Astrocyte of the spinal cord (primary cell): ENCODE data around the gene GRPEL2.

Experiments used
- DNase-seq: peaks from one replicate; pipeline ENCODE4 v3.0.0; 2011; ENCODE audit warnings: low read depth, low spot score
- H3K4me3 ChIP-seq: 2 replicates; pipeline ENCODE4 v1.5.1; 2011; ENCODE audit warnings: low read depth, mild to moderate bottlenecking, low read length, moderate library complexity
- CTCF ChIP-seq: IDR thresholded peaks from 2 replicates; pipeline ENCODE4 v1.5.1; 2012; ENCODE audit warnings: low read depth, mild to moderate bottlenecking, low read length, inconsistent platforms
- in situ Hi-C: cut with HindIII; loops from 2 replicates; pipeline ENCODE4 v1.10.0; 2017; ENCODE audit warnings: low sequenced_read_pairs

The GRPEL2 gene

DNA sequence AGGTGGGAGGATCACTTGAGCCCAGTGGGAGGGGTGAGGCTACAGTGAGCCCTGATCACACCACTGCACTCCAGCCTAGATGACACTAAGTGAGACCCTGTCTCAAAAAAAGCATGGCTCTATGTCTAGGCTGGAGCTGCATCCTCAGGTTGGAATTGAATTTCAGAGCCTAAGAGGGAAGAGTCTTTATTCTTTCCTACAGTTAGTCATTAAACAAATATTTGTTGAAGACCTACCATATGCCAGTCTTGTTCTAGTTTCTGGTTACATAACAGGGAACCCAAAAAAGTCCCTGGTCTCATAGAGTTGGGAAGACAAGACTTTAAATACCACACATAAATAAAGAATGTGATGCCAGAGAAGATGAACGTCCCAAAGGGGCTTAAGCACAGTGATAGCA is 6.9 kb upstream of the GRPEL2 start:
- no peak overlapping the region for H3K4me3 ChIP-seq
- in situ Hi-C loops: no loop called here
- no peak for TF ChIP-seq CTCF
- DNase-seq: no peak

GRCh38 chr5:149340920-149341319 is 4.4 kb upstream of the GRPEL2 start:
- no peak for TF ChIP-seq CTCF
- in situ Hi-C loops: no loop called here
- DNase-seq: no peak
- no peak overlapping the region for H3K4me3 ChIP-seq

- no peak overlapping the region for H3K4me3 ChIP-seq
- TF ChIP-seq CTCF: no peak
- no peak for DNase-seq
- in situ Hi-C loops: no loop called here
These were observed 3.4 kb upstream of the GRPEL2 start for GRCh38 chr5:149341876-149342275.

DNA sequence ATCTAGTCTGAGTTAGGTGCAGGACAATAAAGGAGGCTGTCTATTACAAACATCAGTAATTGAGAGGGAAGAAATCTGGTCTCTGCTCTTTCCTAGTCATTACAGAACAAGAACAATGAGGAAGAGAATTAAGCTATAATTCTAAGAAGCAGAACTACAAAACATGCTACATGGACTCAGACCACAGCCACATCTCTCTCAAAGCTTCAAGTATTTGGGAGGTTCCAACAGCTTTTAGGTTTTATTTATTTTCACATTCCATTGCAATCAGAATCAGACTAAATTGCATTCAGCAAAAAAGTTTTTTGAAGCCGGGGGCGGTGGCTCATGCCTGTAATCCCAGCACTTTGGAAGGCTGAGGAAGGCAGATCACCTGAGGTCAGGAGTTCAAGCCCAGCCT is 1.1 kb upstream of the GRPEL2 start:
- TF ChIP-seq CTCF: no peak
- no peak overlapping the region for H3K4me3 ChIP-seq
- DNase-seq: no peak
- in situ Hi-C loops: no loop called here

DNA sequence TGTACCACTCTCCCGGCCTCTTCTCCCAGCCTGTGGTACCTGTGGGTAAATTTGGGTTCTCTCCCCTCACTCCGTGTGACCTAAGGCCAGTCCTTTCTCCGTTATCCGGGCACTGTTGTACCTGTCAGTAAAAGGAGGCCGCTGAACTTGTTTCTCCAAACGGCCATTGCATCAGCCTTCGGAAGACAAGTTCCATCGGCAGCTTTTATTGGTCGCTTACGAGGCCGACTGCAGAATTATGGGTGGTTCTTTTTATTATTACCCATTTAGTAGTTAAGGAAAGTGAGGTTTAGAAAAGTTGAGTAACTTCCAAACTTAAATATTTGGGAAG is 558 bp downstream of the GRPEL2 start:
- H3K4me3 ChIP-seq: peak overlapping the region; percentile 65
- DNase-seq: peak; percentile 44
- in situ Hi-C loops: no loop called here
- TF ChIP-seq CTCF: no peak

GRCh38 chr5:149348518-149348917 is 3.2 kb downstream of the GRPEL2 start:
- no peak for DNase-seq
- no peak for TF ChIP-seq CTCF
- in situ Hi-C loops: no loop called here

GRCh38 chr5:149349382-149349781 is 4.1 kb downstream of the GRPEL2 start:
- DNase-seq: no peak
- in situ Hi-C loops: no loop called here
- no peak for TF ChIP-seq CTCF
- H3K4me3 ChIP-seq: no peak overlapping the region

More at GRCh38 chr5:149348518-149348917, 3.2 kb downstream of the GRPEL2 start:
- no peak overlapping the region for H3K4me3 ChIP-seq
